HG02970 (cell line): ENCODE data around the gene SEMA6B.
"Not testable (repeated sequence)": the region's sequence is repeated elsewhere in the genome, so short reads cannot be mapped to it uniquely, and the experiment has no call there.

Source experiments
- ATAC-seq: cut with Tn5 transposase; IDR thresholded peaks from one replicate; pipeline ENCODE4 v1.9.1; 2021; ENCODE audit warnings: mild to moderate bottlenecking, moderate library complexity, moderate number of reproducible peaks; ENCODE audit not compliant: unreplicated experiment, low FRiP score

SEMA6B gene

DNA sequence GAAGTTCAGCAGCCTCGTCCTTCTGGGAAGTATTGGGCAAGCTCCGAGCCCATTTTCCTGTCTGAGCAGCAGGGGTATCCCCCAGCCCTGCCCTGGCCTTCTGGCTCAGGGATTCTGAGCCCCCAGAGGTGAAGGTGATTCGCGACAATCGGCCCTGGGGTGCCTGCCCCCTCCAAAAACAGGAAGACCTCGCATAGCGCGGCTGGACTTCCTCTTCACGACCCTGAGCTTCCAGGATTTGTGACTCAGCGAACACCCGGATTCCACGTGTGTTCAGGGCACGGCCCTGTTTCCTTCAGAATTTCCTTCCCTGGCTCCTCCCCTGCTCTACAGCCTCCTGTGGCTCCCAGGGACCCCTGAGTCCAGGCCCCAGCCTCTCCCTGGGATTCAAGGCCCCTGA, at the start of gene SEMA6B:
SEMA6B (minus strand) TSS at position 116 of the 400 bp plus-strand sequence. CDS start 1,227 bp downstream, outside the sequence.
- ATAC-seq: no peak

GRCh38 chr19:4606921-4607678, 47.6 kb upstream of the SEMA6B start:
- ATAC-seq: no peak

GRCh38 chr19:4606181-4606580, 46.7 kb upstream of the SEMA6B start:
- no peak for ATAC-seq

GRCh38 chr19:4604912-4605311, 45.4 kb upstream of the SEMA6B start:
- no peak for ATAC-seq

GRCh38 chr19:4602915-4603314, 43.4 kb upstream of the SEMA6B start:
- no peak for ATAC-seq

- no peak for ATAC-seq
These were observed 42.8 kb upstream of the SEMA6B start for GRCh38 chr19:4602173-4602788.

DNA sequence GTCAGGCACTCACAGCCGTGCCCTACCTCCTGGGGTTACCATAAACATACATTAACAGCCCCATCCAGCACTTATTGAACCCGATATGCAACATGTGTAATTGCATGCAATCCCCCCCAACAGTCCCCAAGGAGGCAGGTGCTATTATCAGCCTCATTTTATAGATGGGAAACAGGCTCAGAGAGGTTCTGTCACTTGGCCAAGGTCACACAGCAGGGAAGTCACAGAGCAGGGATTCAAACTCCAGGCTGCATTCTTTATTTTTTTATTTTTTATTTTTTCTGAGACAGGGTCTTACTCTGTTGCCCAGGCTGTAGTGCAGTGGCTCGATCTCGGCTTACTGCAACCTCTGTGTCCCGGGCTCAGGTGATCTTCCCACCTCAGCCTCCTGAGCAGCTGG, 41.4 kb upstream of the SEMA6B start:
- no peak for ATAC-seq

DNA sequence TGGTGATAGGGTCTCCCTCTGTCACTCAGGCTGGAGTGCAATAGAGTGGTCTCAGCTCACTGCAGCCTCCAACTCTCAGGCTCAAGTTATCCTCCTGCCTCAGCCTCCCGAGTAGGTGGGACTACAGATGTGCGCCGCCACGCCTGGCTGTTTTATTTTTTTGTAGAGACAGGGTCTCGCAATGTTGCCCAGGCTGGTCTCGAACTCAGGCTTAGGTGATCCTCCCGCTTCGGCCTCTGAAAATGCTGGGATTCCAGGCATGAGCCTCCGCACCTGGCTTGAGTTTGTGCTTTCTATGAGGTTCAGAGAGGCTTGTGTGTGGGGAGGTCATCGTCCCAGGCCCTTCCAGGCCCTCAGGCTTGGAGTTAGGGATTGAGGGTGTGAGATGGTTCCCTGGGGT, 40.6 kb upstream of the SEMA6B start:
- no peak for ATAC-seq

DNA sequence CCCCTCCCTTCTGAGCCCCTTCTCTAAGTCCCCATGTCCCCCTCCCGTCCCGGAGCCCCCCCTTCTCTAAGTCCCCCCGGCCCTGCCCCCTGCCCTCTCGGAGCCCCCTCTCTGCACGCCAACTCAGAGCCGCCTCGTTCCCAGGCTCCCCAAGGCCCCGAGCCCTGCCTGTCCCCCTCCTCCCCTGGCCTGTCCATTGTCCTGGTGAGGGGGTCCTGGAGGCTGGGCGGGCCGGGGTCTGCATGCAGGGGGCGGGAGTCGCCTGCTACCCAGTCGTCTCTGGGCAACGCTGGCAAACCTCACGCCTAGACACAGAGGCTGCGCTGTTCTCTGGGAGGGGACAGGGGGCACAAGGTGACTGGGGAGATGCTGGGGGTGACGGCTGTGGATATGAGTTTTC, 39.2 kb upstream of the SEMA6B start:
- ATAC-seq: no peak

GRCh38 chr19:4597975-4598671, 38.6 kb upstream of the SEMA6B start:
- ATAC-seq: no peak

DNA sequence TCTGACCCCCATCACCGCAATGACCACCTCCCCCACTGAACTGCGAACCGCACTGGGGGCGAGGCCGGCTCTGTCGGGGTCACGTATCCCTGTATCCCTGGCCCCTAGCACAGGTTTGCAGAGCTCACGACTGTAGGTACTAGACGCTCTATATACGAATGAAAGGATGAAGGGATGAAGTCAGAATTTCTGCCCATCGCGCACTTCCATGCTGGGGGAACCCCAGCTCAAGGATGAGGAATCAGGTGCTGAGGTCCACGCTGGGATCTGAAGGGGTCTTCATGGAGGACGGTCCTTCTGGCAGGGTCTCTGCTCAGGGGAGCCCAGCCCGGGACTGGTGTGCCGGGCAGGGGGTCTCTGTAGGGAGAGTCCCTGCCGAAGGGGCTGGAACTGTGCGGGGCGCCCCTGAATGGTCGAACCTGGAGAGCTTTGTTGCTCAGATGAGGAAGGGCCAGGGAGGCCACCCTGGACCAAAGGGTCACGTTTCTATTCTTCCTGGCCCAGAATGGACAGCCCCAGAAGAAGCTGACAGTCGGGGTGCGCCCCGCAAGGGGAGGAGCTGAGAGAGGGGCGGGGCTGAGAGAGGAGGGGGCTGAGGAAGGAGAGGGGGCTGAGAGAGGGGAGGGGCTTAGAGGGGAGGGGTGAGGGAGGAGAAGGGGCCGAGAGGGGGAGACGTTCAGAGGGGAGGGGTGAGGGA, 37.9 kb upstream of the SEMA6B start:
- no peak for ATAC-seq

DNA sequence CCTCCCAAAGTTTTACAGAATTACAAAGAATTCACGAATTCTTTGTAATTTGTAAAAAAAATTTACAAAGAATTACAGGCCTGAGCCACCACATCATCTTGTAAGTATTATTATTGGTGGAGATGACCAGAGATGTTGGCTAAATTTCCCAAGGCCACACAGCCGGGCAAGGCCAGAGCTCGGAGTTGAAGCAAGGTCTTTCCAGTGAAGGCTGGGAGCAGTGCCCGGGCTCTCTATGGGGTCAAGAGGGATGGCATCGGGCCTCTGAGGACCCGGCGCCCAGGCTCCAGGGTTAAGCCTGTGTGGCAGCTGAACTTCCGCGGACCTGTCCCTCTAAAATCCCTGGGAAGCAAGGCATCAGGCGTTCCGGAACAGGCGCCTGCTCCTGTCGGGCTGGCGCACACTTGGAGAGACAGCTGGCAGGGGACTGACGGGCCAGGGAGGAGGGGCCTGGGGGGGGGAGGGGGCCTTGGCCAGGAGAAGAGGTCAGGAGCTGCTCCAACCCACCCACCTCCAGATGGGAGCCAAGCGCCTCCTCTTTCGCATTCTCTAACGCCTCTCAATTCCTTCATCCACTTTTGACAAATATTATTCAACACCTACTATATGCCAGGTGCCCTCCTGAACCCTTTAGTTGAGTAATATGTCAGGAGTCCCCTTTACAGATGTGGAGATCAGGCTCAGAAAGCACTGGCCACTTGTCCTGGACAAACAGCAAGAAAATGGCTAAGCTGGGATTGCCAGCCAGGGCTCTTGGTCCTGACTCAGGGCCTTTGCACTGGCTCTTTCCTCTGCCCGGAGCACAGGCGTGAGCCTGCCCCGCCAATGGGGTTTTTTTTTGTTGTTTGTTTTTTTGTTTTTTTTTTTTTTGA, 36.8 kb upstream of the SEMA6B start:
- no peak for ATAC-seq

- ATAC-seq: not testable (repeated sequence)
These were observed 35.7 kb upstream of the SEMA6B start for GRCh38 chr19:4595158-4595557.

GRCh38 chr19:4594201-4594600, 34.7 kb upstream of the SEMA6B start:
- no peak for ATAC-seq

- no peak for ATAC-seq
These were observed 33.9 kb upstream of the SEMA6B start for GRCh38 chr19:4593409-4593851.

DNA sequence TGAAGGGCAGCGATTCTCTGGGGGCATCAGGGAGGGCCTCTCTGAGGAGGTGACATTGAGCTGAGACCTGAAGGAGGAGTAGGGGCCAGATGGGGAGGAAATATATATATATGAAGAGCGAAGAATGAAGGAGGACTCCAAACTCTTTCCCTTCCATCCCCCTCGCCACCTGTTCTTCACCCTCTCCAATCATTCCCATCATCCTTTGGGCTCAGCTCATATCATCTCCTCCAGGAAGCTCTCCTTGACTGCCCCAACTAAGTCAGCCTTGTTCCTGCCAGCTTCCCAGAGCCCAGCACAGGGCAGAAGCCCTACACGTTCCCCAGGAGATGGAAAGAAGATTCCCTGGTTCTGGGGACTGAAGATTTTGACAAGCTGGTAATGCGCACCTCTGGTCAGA, 33.0 kb upstream of the SEMA6B start:
- no peak for ATAC-seq

DNA sequence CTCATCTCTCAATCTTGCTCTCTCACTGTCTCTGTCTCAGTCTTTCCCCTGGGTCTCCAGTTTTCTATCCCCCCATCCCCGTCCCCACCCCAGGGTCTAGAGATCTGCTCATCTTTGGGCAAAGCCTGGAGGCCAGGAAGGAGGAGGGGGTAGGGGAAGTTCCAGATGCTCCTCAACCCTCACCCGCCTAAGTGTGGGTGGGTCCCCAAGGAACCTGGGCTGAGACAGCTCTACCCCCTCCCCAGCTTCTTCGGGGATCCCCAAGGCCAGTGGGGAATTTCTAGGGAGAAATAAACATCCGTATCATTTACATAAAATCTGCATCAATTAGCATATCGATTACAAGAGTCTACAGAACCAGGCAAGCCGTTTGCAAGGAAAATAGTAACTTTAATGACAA, 31.8 kb upstream of the SEMA6B start:
- ATAC-seq: no peak

GRCh38 chr19:4590559-4590958, 31.1 kb upstream of the SEMA6B start:
- ATAC-seq: no peak

- no peak for ATAC-seq
These were observed 30.3 kb upstream of the SEMA6B start for GRCh38 chr19:4589579-4590410.
